HepG2 (cell line): ENCODE results near the gene BRINP1. TPM values are rescaled to one million over a fixed set of nuclear protein-coding genes. Genes with fewer than 3 reads are reported as not detected.

Experiments
- ATF7 ChIP-seq, 2 experiments: fragments of 450-650 bp in 1 of 2; sonication (generic) in 1 of 2; formaldehyde crosslinking in 1 of 2; IDR thresholded peaks; 2 replicates each; pipeline versions ENCODE4 v1.4.0 to v1.6.1; 2016 to 2020; ENCODE audit warnings: antibody characterized with exemption in 1 of 2, mild to moderate bottlenecking in 1 of 2, missing genetic modification reagents in 1 of 2
- NFKB2 ChIP-seq: sonication (generic); formaldehyde crosslinking; IDR thresholded peaks from 2 replicates; pipeline ENCODE4 v1.4.0; 2020; ENCODE audit warnings: missing genetic modification reagents, borderline replicate concordance
- SNAI1 ChIP-seq: sonication (generic); formaldehyde crosslinking; IDR thresholded peaks from 2 replicates; pipeline ENCODE4 v1.5.0; 2020; ENCODE audit warnings: mild to moderate bottlenecking, missing genetic modification reagents, borderline replicate concordance
- SSRP1 ChIP-seq: IDR thresholded peaks from 2 replicates; pipeline ENCODE4 v1.6.1; 2016; ENCODE audit warnings: control low read depth
- ZNF652 ChIP-seq: IDR thresholded peaks from 2 replicates; pipeline ENCODE4 v1.6.1; 2016; ENCODE audit warnings: low read depth, borderline replicate concordance
- polyA plus RNA-seq, 8 experiments: library from polyadenylated mRNA; depleted of rRNA in 3 of 8; stranded (reverse) in 7 of 8; unstranded in 1 of 8; fragments of >200 nt; fragmentation: Illumina TruSeq in 4 of 8; extraction: Trizol in 4 of 8; gene quantifications; 2 replicates each; pipeline versions ENCODE4 v1.2.1 to v1.2.3, GENCODE V29; 2011 to 2016; ENCODE audit warnings: low read depth in 4 of 8, missing spikeins in 1 of 8, mixed read lengths in 1 of 8; ENCODE audit not compliant: insufficient read depth in 1 of 8
- total RNA-seq, 5 experiments: library from RNA; depleted of rRNA; stranded (reverse); fragments of >200 nt; fragmentation: Illumina TruSeq; extraction: Trizol; gene quantifications; 2 replicates each; pipeline ENCODE4 v1.2.3, GENCODE V29; 2016; ENCODE audit warnings: low read depth in 1 of 5
- TF ChIP-seq, protein P1 (sequence below): sonication (generic); formaldehyde crosslinking; IDR thresholded peaks from 2 replicates; pipeline ENCODE4 v1.4.0; 2020; ENCODE audit warnings: missing genetic modification reagents, mild to moderate bottlenecking, borderline replicate concordance
- TF ChIP-seq, protein P2 (sequence below), 2 experiments: IDR thresholded peaks; 2 replicates each; pipeline ENCODE4 v1.6.1; 2011 to 2012; ENCODE audit warnings: low read length in 2 of 2, borderline replicate concordance in 1 of 2, low read depth in 1 of 2, mild to moderate bottlenecking in 1 of 2, moderate library complexity in 1 of 2
- TF ChIP-seq, protein P3 (sequence below): sonication (generic); formaldehyde crosslinking; IDR thresholded peaks from 2 replicates; pipeline ENCODE4 v1.4.0; 2020; ENCODE audit warnings: missing genetic modification reagents; ENCODE audit errors: not compliant biosample characterization
- TF ChIP-seq, protein P4 (sequence below): IDR thresholded peaks from 2 replicates; pipeline ENCODE4 v1.6.1; 2016; ENCODE audit warnings: low read depth, missing genetic modification reagents, missing compliant biosample characterization

The BRINP1 gene
- total and polyA plus RNA-seq, 2 of the 13 experiments (the other 11 are each of a cell fraction or from before 2014, with no cell fraction given): not detected

DNA sequence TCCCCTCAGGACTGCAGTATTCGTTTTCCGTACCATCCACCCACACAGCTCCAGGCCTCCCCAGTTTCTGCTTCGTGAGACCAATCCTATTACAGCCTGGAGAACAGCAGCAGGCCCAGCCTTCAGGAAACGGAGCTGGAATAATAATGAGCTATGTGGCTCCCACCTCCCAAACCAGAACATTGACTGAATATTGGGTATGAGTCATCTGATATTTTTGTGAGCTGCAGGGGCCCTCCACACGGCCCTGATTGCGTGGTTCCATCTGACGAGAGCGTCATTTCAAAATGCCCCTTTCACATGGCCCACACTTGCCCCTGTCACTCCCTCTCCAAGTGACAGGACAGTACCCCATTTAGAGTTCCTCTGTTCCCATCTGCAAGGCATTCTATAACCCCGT is 192.0 kb downstream of the BRINP1 start (continued):
- TF ChIP-seq, protein P1, sequence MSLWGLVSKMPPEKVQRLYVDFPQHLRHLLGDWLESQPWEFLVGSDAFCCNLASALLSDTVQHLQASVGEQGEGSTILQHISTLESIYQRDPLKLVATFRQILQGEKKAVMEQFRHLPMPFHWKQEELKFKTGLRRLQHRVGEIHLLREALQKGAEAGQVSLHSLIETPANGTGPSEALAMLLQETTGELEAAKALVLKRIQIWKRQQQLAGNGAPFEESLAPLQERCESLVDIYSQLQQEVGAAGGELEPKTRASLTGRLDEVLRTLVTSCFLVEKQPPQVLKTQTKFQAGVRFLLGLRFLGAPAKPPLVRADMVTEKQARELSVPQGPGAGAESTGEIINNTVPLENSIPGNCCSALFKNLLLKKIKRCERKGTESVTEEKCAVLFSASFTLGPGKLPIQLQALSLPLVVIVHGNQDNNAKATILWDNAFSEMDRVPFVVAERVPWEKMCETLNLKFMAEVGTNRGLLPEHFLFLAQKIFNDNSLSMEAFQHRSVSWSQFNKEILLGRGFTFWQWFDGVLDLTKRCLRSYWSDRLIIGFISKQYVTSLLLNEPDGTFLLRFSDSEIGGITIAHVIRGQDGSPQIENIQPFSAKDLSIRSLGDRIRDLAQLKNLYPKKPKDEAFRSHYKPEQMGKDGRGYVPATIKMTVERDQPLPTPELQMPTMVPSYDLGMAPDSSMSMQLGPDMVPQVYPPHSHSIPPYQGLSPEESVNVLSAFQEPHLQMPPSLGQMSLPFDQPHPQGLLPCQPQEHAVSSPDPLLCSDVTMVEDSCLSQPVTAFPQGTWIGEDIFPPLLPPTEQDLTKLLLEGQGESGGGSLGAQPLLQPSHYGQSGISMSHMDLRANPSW (CRISPR knock-in tag): no peak
- TF ChIP-seq SSRP1 (CRISPR knock-in tag) (no peak), ZNF652 (CRISPR knock-in tag) (no peak), SNAI1 (CRISPR knock-in tag) (no peak), ATF7 (IDR thresholded peaks at IDR 0.05) (no peak), ATF7 (CRISPR knock-in tag; IDR thresholded peaks at IDR 0.05) (no peak), NFKB2 (CRISPR knock-in tag) (no peak)
- TF ChIP-seq, protein P2, sequence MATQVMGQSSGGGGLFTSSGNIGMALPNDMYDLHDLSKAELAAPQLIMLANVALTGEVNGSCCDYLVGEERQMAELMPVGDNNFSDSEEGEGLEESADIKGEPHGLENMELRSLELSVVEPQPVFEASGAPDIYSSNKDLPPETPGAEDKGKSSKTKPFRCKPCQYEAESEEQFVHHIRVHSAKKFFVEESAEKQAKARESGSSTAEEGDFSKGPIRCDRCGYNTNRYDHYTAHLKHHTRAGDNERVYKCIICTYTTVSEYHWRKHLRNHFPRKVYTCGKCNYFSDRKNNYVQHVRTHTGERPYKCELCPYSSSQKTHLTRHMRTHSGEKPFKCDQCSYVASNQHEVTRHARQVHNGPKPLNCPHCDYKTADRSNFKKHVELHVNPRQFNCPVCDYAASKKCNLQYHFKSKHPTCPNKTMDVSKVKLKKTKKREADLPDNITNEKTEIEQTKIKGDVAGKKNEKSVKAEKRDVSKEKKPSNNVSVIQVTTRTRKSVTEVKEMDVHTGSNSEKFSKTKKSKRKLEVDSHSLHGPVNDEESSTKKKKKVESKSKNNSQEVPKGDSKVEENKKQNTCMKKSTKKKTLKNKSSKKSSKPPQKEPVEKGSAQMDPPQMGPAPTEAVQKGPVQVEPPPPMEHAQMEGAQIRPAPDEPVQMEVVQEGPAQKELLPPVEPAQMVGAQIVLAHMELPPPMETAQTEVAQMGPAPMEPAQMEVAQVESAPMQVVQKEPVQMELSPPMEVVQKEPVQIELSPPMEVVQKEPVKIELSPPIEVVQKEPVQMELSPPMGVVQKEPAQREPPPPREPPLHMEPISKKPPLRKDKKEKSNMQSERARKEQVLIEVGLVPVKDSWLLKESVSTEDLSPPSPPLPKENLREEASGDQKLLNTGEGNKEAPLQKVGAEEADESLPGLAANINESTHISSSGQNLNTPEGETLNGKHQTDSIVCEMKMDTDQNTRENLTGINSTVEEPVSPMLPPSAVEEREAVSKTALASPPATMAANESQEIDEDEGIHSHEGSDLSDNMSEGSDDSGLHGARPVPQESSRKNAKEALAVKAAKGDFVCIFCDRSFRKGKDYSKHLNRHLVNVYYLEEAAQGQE (IDR thresholded peaks at IDR 0.05; ENCODE audit: borderline replicate concordance in 1 of 2, low read depth in 1 of 2, low read length in 2 of 2): no peak
- TF ChIP-seq, protein P3, sequence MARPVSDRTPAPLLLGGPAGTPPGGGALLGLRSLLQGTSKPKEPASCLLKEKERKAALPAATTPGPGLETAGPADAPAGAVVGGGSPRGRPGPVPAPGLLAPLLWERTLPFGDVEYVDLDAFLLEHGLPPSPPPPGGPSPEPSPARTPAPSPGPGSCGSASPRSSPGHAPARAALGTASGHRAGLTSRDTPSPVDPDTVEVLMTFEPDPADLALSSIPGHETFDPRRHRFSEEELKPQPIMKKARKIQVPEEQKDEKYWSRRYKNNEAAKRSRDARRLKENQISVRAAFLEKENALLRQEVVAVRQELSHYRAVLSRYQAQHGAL (CRISPR knock-in tag): no peak
- TF ChIP-seq, protein P4, sequence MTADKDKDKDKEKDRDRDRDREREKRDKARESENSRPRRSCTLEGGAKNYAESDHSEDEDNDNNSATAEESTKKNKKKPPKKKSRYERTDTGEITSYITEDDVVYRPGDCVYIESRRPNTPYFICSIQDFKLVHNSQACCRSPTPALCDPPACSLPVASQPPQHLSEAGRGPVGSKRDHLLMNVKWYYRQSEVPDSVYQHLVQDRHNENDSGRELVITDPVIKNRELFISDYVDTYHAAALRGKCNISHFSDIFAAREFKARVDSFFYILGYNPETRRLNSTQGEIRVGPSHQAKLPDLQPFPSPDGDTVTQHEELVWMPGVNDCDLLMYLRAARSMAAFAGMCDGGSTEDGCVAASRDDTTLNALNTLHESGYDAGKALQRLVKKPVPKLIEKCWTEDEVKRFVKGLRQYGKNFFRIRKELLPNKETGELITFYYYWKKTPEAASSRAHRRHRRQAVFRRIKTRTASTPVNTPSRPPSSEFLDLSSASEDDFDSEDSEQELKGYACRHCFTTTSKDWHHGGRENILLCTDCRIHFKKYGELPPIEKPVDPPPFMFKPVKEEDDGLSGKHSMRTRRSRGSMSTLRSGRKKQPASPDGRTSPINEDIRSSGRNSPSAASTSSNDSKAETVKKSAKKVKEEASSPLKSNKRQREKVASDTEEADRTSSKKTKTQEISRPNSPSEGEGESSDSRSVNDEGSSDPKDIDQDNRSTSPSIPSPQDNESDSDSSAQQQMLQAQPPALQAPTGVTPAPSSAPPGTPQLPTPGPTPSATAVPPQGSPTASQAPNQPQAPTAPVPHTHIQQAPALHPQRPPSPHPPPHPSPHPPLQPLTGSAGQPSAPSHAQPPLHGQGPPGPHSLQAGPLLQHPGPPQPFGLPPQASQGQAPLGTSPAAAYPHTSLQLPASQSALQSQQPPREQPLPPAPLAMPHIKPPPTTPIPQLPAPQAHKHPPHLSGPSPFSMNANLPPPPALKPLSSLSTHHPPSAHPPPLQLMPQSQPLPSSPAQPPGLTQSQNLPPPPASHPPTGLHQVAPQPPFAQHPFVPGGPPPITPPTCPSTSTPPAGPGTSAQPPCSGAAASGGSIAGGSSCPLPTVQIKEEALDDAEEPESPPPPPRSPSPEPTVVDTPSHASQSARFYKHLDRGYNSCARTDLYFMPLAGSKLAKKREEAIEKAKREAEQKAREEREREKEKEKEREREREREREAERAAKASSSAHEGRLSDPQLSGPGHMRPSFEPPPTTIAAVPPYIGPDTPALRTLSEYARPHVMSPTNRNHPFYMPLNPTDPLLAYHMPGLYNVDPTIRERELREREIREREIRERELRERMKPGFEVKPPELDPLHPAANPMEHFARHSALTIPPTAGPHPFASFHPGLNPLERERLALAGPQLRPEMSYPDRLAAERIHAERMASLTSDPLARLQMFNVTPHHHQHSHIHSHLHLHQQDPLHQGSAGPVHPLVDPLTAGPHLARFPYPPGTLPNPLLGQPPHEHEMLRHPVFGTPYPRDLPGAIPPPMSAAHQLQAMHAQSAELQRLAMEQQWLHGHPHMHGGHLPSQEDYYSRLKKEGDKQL: no peak
